H1 (cell line): ENCODE measurements around the gene IL36RN. TPM values are rescaled to one million over a fixed set of nuclear protein-coding genes. Genes with fewer than 3 reads are reported as not detected.

Source experiments
- CTCF ChIA-PET: fragments of 300-600 bp; sonication (Branson Sonifier 250); formaldehyde crosslinking; loops from one replicate; lab custom pipeline; 2021; ENCODE audit not compliant: partially characterized antibody; lab: Charles Lee
- POLR2A ChIA-PET: fragments of 300-600 bp; sonication (Branson Sonifier 250); formaldehyde crosslinking; loops from one replicate; lab custom pipeline; 2021; ENCODE audit warnings: inconsistent platforms; ENCODE audit not compliant: partially characterized antibody; lab: Charles Lee
- DNase-seq, 2 experiments: peaks; one replicate each; pipeline versions ENCODE4 v3.0.0 to v3.0.0-alpha.2; 2010 to 2022; ENCODE audit warnings: low spot score in 2 of 2, low read depth in 1 of 2, mixed read lengths in 1 of 2
- FAIRE-seq: peaks from 2 replicates; lab custom pipeline; 2011; peaks lifted over from hg19 to GRCh38; lab: Jason Lieb, UNC
- H2AFZ ChIP-seq: 2 replicates; pipeline ENCODE4 v1.8.1; 2012; ENCODE audit warnings: low read length, inconsistent platforms
- H2AK5ac ChIP-seq: 2 replicates; pipeline ENCODE4 v1.6.1; 2013; ENCODE audit warnings: low read depth, low read length
- H2BK120ac ChIP-seq: replicated peaks from 2 replicates; pipeline ENCODE3; 2013; ENCODE audit warnings: low read depth, low read length, inconsistent platforms
- H2BK12ac ChIP-seq: 2 replicates; pipeline ENCODE4 v1.6.1; 2013; ENCODE audit warnings: low read depth, low read length
- H2BK15ac ChIP-seq: 2 replicates; pipeline ENCODE4 v1.6.1; 2013; ENCODE audit warnings: low read length
- H2BK20ac ChIP-seq: 2 replicates; pipeline ENCODE4 v1.6.1; 2013; ENCODE audit warnings: low read length
- H2BK5ac ChIP-seq: 2 replicates; pipeline ENCODE4 v1.6.1; 2013; ENCODE audit warnings: low read depth, low read length
- H3K14ac ChIP-seq: 2 replicates; pipeline ENCODE4 v1.6.1; 2013; ENCODE audit warnings: inconsistent platforms; ENCODE audit not compliant: insufficient read length
- H3K18ac ChIP-seq: 2 replicates; pipeline ENCODE4 v1.6.1; 2013; ENCODE audit warnings: low read length; ENCODE audit errors: extremely low read depth
- H3K23ac ChIP-seq: 2 replicates; pipeline ENCODE4 v1.6.1; 2013; ENCODE audit warnings: inconsistent platforms; ENCODE audit not compliant: insufficient read length
- H3K23me2 ChIP-seq: 2 replicates; pipeline ENCODE4 v1.6.1; 2013; ENCODE audit warnings: low read depth, low read length
- H3K27ac ChIP-seq: 2 replicates; pipeline ENCODE4 v1.6.1; 2011; ENCODE audit warnings: low read depth, low read length, inconsistent platforms
- H3K27me3 ChIP-seq, 4 experiments: replicated peaks in 1 of 4; 1 replicate in 1 of 4; 2 replicates in 3 of 4; pipeline versions ENCODE4 v1.6.1 to v1.8.1; 2011 to 2013; ENCODE audit warnings: low read length in 3 of 4, mild to moderate bottlenecking in 3 of 4, inconsistent platforms in 2 of 4, mixed read lengths in 2 of 4, moderate library complexity in 1 of 4; ENCODE audit not compliant: control insufficient read depth in 3 of 4, insufficient read depth in 3 of 4; ENCODE audit errors: extremely low read depth in 1 of 4
- H3K36me3 ChIP-seq, 4 experiments: 2 replicates each; pipeline versions ENCODE4 v1.6.1 to v1.8.1; 2011 to 2013; ENCODE audit warnings: mild to moderate bottlenecking in 4 of 4, low read length in 3 of 4, moderate library complexity in 2 of 4, control low read depth in 1 of 4, inconsistent platforms in 1 of 4; ENCODE audit not compliant: insufficient read depth in 4 of 4, control insufficient read depth in 2 of 4
- H3K4ac ChIP-seq: replicated peaks from 2 replicates; pipeline ENCODE3; 2013; ENCODE audit warnings: low read length, low read depth, mixed read lengths, inconsistent platforms; ENCODE audit not compliant: insufficient read length
- H3K4me1 ChIP-seq, 4 experiments: replicated peaks in 1 of 4; 1 replicate in 1 of 4; 2 replicates in 3 of 4; pipeline versions ENCODE4 v1.6.1 to v1.8.1; 2011 to 2013; ENCODE audit warnings: low read length in 3 of 4, inconsistent platforms in 2 of 4, mixed read lengths in 1 of 4; ENCODE audit not compliant: insufficient read depth in 4 of 4, control insufficient read depth in 3 of 4
- H3K4me2 ChIP-seq, 2 experiments: 2 replicates each; pipeline versions ENCODE4 v1.6.1 to v1.8.1; 2011 to 2013; ENCODE audit warnings: low read depth in 2 of 2, low read length in 2 of 2, control low read depth in 1 of 2, inconsistent platforms in 1 of 2, mild to moderate bottlenecking in 1 of 2; ENCODE audit not compliant: insufficient read depth in 1 of 2
- H3K4me3 ChIP-seq, 4 experiments: fragments of 200-600, 300-600 bp in 1 of 4; sonication (generic), shearing (Covaris generic), sonication (Bioruptor Twin) in 1 of 4; 2 replicates each; pipeline versions ENCODE4 v1.5.1 to v1.8.1; 2011 to 2016; ENCODE audit warnings: low read length in 4 of 4, low read depth in 3 of 4, control low read depth in 2 of 4, inconsistent platforms in 2 of 4, mild to moderate bottlenecking in 2 of 4, mixed read lengths in 1 of 4, moderate library complexity in 1 of 4; ENCODE audit not compliant: insufficient read depth in 2 of 4; ENCODE audit errors: extremely low read depth in 1 of 4
- H3K56ac ChIP-seq: replicated peaks from 2 replicates; pipeline ENCODE3; 2013; ENCODE audit warnings: low read depth, mild to moderate bottlenecking, mixed read lengths, low read length, inconsistent platforms; ENCODE audit not compliant: insufficient read length
- H3K79me1 ChIP-seq: 2 replicates; pipeline ENCODE4 v1.6.1; 2013; ENCODE audit warnings: low read depth, low read length, control low read depth
- H3K79me2 ChIP-seq, 2 experiments: 2 replicates each; pipeline versions ENCODE4 v1.6.1 to v1.8.1; 2012 to 2013; ENCODE audit warnings: low read length in 2 of 2, mild to moderate bottlenecking in 2 of 2, inconsistent platforms in 1 of 2; ENCODE audit not compliant: insufficient read depth in 2 of 2, control insufficient read depth in 1 of 2
- H3K9ac ChIP-seq, 4 experiments: replicated peaks in 1 of 4; 1 replicate in 1 of 4; 2 replicates in 3 of 4; pipeline versions ENCODE4 v1.6.1 to v1.8.1; 2011 to 2013; ENCODE audit warnings: low read depth in 3 of 4, low read length in 3 of 4, control low read depth in 2 of 4, mild to moderate bottlenecking in 2 of 4, moderate library complexity in 2 of 4, inconsistent platforms in 1 of 4; ENCODE audit errors: extremely low read depth in 1 of 4
- H3K9me3 ChIP-seq, 2 experiments: 2 replicates each; pipeline versions ENCODE4 v1.6.1 to v1.8.1; 2012 to 2013; ENCODE audit warnings: mild to moderate bottlenecking in 2 of 2, moderate library complexity in 2 of 2, control low read depth in 1 of 2, inconsistent platforms in 1 of 2, low read depth in 1 of 2, low read length in 1 of 2, mixed read lengths in 1 of 2; ENCODE audit not compliant: insufficient read depth in 2 of 2
- H4K20me1 ChIP-seq, 2 experiments: replicated peaks in 1 of 2; 2 replicates each; pipeline versions ENCODE3 to v1.8.1; 2011 to 2013; ENCODE audit warnings: inconsistent platforms in 2 of 2, low read length in 2 of 2, mild to moderate bottlenecking in 1 of 2; ENCODE audit not compliant: insufficient read depth in 2 of 2, control insufficient read depth in 1 of 2
- H4K5ac ChIP-seq: 2 replicates; pipeline ENCODE4 v1.6.1; 2013; ENCODE audit warnings: low read length, low read depth, mixed read lengths, inconsistent platforms; ENCODE audit not compliant: insufficient read length
- H4K8ac ChIP-seq: 2 replicates; pipeline ENCODE4 v1.8.0; 2013; ENCODE audit warnings: mild to moderate bottlenecking, moderate library complexity, low read length, inconsistent platforms; ENCODE audit not compliant: insufficient read depth; ENCODE audit errors: extremely low read depth
- H4K91ac ChIP-seq: replicated peaks from 2 replicates; pipeline ENCODE3; 2013; ENCODE audit warnings: low read length, mixed read lengths, inconsistent platforms; ENCODE audit not compliant: insufficient read length
- BRCA1 ChIP-seq: IDR thresholded peaks from 2 replicates; pipeline ENCODE4 v1.6.1; 2012; ENCODE audit warnings: low read depth, low read length, improper control_type of control experiment
- CHD2 ChIP-seq: IDR thresholded peaks from 2 replicates; pipeline ENCODE4 v1.6.1; 2012; ENCODE audit warnings: low read length, improper control_type of control experiment
- NRF1 ChIP-seq: IDR thresholded peaks from 2 replicates; pipeline ENCODE4 v1.6.1; 2011; ENCODE audit warnings: mild to moderate bottlenecking, low read depth, low read length, improper control_type of control experiment
- ZNF274 ChIP-seq: IDR thresholded peaks from 2 replicates; pipeline ENCODE4 v1.7.0; 2012; ENCODE audit warnings: low read length, borderline replicate concordance; ENCODE audit errors: extremely low read depth
- WGBS, 2 experiments: shearing (Covaris generic) in 1 of 2; methylation state at CpG; one replicate each; pipeline versions ENCODE4 v1.1.6 to v1.1.7; 2013 to 2015; ENCODE audit warnings: low lambda C conversion rate in 2 of 2, mixed read lengths in 2 of 2, inconsistent platforms in 1 of 2, low coverage in 1 of 2, missing lambda C conversion rate in 1 of 2; ENCODE audit not compliant: insufficient replicate concordance in 2 of 2, insufficient coverage in 1 of 2, insufficient read length in 1 of 2; ENCODE audit errors: extremely low coverage in 1 of 2, missing lambda C conversion rate in 1 of 2; 5-methylcytosine and 5-hydroxymethylcytosine counted together
- polyA plus RNA-seq, 7 experiments: library from polyadenylated mRNA; depleted of rRNA in 3 of 7; stranded (reverse) in 5 of 7; unstranded in 2 of 7; fragments of >200 nt in 5 of 7; fragments of 200-250 nt in 2 of 7; gene quantifications; 1 replicate in 5 of 7; 2 replicates in 1 of 7; 4 replicates in 1 of 7; pipeline versions ENCODE4 v1.2.1 to v1.2.3, GENCODE V29; 2011 to 2013; ENCODE audit warnings: missing spikeins in 2 of 7, mixed read lengths in 2 of 7
- total RNA-seq: library from RNA; stranded (reverse); fragmentation: NEBNext Ultra II Directional; extraction: Animal tissue kit (Norgen Biotek cat#: 25700); gene quantifications from 2 replicates; pipeline ENCODE4 v1.2.1, GENCODE V29; 2021

Gene IL36RN
- total and polyA plus RNA-seq, 2 of the 8 experiments (the other 6 are each of a cell fraction or from before 2014, with no cell fraction given) = not detected

DNA sequence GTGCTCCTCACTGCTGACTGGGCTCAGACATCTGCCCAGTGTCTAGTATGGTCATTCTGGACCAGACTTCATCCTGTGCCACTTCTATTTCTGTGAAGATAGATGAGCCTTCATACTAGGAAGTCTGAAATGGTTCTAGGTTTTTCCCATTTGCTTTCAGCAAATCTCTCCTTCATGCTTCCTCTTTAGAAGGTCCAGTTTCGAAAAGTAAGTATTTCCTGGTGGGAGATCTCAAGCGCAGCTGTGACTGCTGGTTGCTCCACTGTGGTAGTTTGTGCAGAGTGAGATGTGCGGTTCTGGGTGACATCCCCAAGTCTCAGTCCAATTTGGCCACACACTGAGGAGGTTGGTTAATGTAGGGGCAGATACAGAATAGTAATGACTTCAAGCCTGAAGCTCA, 20.7 kb upstream of the IL36RN start:
- no peak overlapping the region for H3K4me3 ChIP-seq
- no peaks in the 10 kb centered on the region for H3K36me3 ChIP-seq
- no peak for DNase-seq
- no peak overlapping the region for H3K18ac ChIP-seq
- 91% methylated on average over 3 of the region's 3 CpGs; no CpG with 5 or more reads in 1 of the 2 experiments for WGBS, 2 experiments
- no peaks in the 10 kb centered on the region for H3K79me2 ChIP-seq
- no peaks in the 10 kb centered on the region for H3K4me1 ChIP-seq
- no peak overlapping the region for H4K91ac ChIP-seq
- no peak overlapping the region for H2AFZ ChIP-seq
- H2BK120ac ChIP-seq = no peak overlapping the region
- H3K14ac ChIP-seq = no peak overlapping the region
- H3K9ac ChIP-seq = no peak overlapping the region
- H3K9me3 ChIP-seq = no peaks in the 10 kb centered on the region
- no peak overlapping the region for H3K4ac ChIP-seq
- no peak overlapping the region for H4K8ac ChIP-seq
- FAIRE-seq = no peak
- H3K79me1 ChIP-seq = no peaks in the 10 kb centered on the region
- no peak overlapping the region for H2BK15ac ChIP-seq
- no peak overlapping the region for H2BK20ac ChIP-seq
- no peaks in the 10 kb centered on the region for H4K20me1 ChIP-seq
- no peak overlapping the region for H3K56ac ChIP-seq
- no peaks in the 10 kb centered on the region; a peak in 1 of 7 replicates for H3K27me3 ChIP-seq
- no peak overlapping the region for H3K4me2 ChIP-seq
- POLR2A ChIA-PET = no interaction called here
- H2AK5ac ChIP-seq = no peak overlapping the region
- no peak overlapping the region for H3K27ac ChIP-seq
- CTCF ChIA-PET = interaction anchor here (1.4 kb wide), 1 partner anchor 21 kb away, joined by 5 read pairs; the partner anchor contains the start of gene IL36RN
- no peak for TF ChIP-seq ZNF274
- TF ChIP-seq BRCA1 = no peak
- TF ChIP-seq NRF1 = no peak
- no peak for TF ChIP-seq CHD2
- H2BK12ac ChIP-seq = no peak overlapping the region
- H4K5ac ChIP-seq = no peak overlapping the region
- no peaks in the 10 kb centered on the region for H3K23me2 ChIP-seq
- H3K23ac ChIP-seq = no peak overlapping the region
- H2BK5ac ChIP-seq = no peak overlapping the region
